Thymus (tissue), 11 donors: ENCODE measurements around the gene ZDHHC14. TPM values are rescaled to one million over a fixed set of nuclear protein-coding genes. Genes with fewer than 3 reads are reported as not detected.
"Not testable (repeated sequence)": the region's sequence is repeated elsewhere in the genome, so short reads cannot be mapped to it uniquely, and the experiment has no call there.

Source experiments
- DNase-seq, 9 donors: peaks; one replicate each; pipeline ENCODE4 v3.0.0-alpha.2; 2013; ENCODE audit warnings: low spot score in 9 of 9, low read depth in 6 of 9, missing footprints in 1 of 9
- H3K27ac ChIP-seq, 2 donors: one replicate each; pipeline ENCODE4 v1.5.1; 2013; ENCODE audit warnings: control low read depth in 1 of 2, low read depth in 1 of 2, low read length in 1 of 2, mild to moderate bottlenecking in 1 of 2, moderate library complexity in 1 of 2
- H3K27me3 ChIP-seq, 2 donors: one replicate each; pipeline ENCODE4 v1.5.1; 2013; ENCODE audit warnings: low read length in 1 of 2; ENCODE audit not compliant: control insufficient read depth in 2 of 2, insufficient read depth in 1 of 2
- H3K36me3 ChIP-seq, 2 donors: one replicate each; pipeline ENCODE4 v1.5.1; 2013; ENCODE audit warnings: low read length in 1 of 2, mild to moderate bottlenecking in 1 of 2, moderate library complexity in 1 of 2; ENCODE audit not compliant: control insufficient read depth in 2 of 2, insufficient read depth in 2 of 2
- H3K4me1 ChIP-seq, 2 donors: one replicate each; pipeline ENCODE4 v1.5.1; 2013; ENCODE audit warnings: low read length in 2 of 2; ENCODE audit not compliant: control insufficient read depth in 2 of 2, insufficient read depth in 2 of 2
- H3K4me3 ChIP-seq, 2 donors: one replicate each; pipeline ENCODE4 v1.5.1; 2013; ENCODE audit warnings: low read length in 2 of 2, control low read depth in 1 of 2, mild to moderate bottlenecking in 1 of 2
- H3K9me3 ChIP-seq, 2 donors: one replicate each; pipeline ENCODE4 v1.5.1; 2013; ENCODE audit warnings: low read length in 1 of 2, mild to moderate bottlenecking in 1 of 2; ENCODE audit not compliant: control insufficient read depth in 2 of 2, insufficient read depth in 1 of 2
- whole genome bisulfite sequencing: extraction: QIAGEN DNeasy Blood & Tissue Kit; methylation state at CpG from one replicate; pipeline ENCODE4 v1.1.7; 2013; 5-methylcytosine and 5-hydroxymethylcytosine counted together
- polyA plus RNA-seq: library from polyadenylated mRNA; stranded (reverse); fragments of 200-250 nt; gene quantifications from one replicate; pipeline ENCODE4 v1.2.3, GENCODE V29; 2013
- total RNA-seq: library from RNA; stranded (reverse); fragments of 120-200 nt; gene quantifications from one replicate; pipeline ENCODE4 v1.2.4, GENCODE V29; 2013
- donor health status: healthy.

Gene ZDHHC14
- total and polyA plus RNA-seq, 2 donors, result 3.4 to 7.5 TPM

DNA sequence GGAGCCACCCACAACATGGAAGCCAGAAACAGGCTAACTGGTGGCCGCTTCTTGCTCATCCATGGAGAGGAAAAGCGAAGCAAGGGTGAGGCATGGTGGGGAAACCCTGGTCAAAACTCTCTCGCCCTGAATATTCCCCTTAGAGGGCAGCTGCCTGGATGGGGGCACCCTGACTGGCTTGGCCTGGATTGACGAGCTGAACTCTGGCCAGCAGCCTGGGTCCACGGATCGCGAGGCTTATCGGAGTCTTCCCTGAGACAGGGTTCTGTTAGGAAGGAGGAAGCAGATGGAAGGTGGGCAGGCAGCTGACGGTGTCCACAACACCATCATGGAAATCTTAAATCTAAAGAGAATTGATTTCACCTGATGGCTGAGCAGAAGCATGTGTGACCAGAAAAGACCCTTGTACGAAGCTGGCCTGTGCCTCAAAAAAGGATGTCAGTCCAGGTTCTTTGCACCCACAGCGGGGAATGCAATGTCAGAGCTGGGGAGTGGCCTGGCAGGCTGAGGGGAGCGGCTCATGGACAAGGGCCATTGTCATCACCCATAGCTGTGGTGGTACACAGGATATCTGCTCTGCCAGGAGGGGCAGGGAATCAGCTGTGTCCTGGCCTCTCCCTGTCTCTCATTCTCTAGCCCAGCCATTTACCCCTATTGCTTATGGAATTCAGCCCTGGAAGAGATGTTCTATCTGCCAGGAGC lies 332.6 kb downstream of the ZDHHC14 start:
- H3K36me3 ChIP-seq, result no peaks in the 10 kb centered on the region
- peaks cover 0 to 3% of the 10 kb centered on the region in 2 donors for H3K4me1 ChIP-seq
- no peak for DNase-seq
- no peak overlapping the region for H3K4me3 ChIP-seq
- no peak overlapping the region for H3K27ac ChIP-seq
- H3K27me3 ChIP-seq, result peaks cover 3% of the 10 kb centered on the region in 2 donors
- 97% methylated on average over 12 of the region's 12 CpGs for WGBS
- no peaks in the 10 kb centered on the region for H3K9me3 ChIP-seq

DNA sequence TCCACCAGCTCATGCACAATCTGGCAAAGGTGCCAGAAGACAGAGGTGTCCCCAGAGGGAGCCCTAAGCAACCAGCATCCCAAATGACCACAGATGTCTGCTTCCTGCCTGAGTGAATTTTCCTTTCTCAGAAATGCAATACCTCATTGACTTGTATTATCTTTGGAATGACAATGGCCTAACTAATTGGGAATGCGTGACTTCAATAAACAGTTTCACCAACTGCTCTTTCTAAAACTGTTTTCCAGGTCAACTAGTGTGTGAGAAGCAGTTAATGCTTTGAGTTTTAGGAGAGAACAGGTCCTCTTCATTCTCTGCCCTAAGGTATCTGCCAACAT lies 333.1 kb downstream of the ZDHHC14 start:
- no peaks in the 10 kb centered on the region for H3K36me3 ChIP-seq
- 96% methylated on average over 1 of the region's 1 CpG for WGBS
- no peak for DNase-seq
- no peak overlapping the region for H3K27ac ChIP-seq
- peaks cover 3 to 5% of the 10 kb centered on the region in 2 donors for H3K27me3 ChIP-seq
- H3K4me3 ChIP-seq, result no peak overlapping the region
- no peaks in the 10 kb centered on the region for H3K9me3 ChIP-seq
- H3K4me1 ChIP-seq, result peaks cover 0 to 6% of the 10 kb centered on the region in 2 donors

DNA sequence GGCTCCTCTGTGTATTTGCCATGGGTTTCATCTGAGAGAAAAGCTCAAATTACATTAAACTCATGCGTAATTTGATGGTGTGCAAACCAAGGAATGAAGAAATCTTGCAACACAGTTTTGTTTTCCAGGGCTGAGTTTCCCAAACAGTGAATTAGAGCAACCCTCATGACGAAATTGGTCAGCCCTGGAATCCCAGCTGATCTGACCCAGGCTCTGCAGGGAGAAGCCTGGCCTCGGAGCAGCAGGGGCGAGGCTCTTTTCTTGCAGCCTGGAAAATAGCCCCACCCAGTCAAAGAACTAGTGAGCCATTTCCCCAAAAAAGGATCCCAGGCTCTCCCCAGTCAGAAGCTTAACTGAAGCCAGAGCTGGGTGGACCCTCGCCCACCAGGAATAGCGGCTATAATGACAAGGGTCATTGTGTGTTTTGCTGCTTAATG lies 334.8 kb downstream of the ZDHHC14 start:
- H3K4me1 ChIP-seq, result peaks cover 0 to 6% of the 10 kb centered on the region in 2 donors
- no peaks in the 10 kb centered on the region for H3K9me3 ChIP-seq
- H3K36me3 ChIP-seq, result no peaks in the 10 kb centered on the region
- peak overlapping the region in 1 of 2 donors; percentile 62 for H3K27ac ChIP-seq
- WGBS, result 91% methylated on average over 6 of the region's 6 CpGs
- DNase-seq, result no peak
- peaks cover 3 to 5% of the 10 kb centered on the region in 2 donors for H3K27me3 ChIP-seq
- no peak overlapping the region for H3K4me3 ChIP-seq

DNA sequence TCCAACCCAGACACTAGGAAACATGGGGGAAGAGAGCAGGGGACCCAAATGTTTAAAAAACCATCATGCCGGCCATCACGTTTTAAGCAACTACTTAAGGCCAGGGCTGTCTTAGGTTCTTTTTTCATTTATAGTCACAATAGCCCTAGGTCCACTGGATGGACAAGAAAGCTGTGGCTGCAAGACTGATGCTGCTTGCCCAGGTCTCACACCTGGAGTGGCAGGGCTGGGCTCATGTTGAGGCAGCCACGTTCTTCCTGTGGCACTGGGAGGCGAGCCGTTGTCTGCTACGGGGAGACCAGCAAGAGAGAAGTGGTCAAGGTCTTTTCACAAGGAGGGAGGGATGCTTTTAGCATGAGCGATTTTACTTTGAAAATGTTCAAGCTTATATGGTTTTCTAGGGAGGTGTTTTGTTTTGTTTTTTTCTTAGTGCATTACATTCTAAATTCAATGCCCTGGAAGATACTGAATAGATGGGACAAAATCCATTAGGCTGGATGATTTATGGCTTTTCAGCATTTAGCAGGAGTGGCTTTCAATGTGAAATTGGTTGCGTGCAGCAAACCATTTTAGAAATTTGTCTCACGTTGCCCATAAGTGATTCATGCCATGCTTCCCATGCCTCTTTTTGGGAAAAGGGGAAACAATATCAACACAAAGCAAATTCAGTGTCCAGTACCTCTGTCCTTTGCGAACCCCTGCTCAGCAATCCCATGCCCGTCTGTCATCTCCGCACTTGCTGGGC lies 335.4 kb downstream of the ZDHHC14 start:
- Histone ChIP-seq H3K36me3 (no peaks in the 10 kb centered on the region), H3K4me3 (no peak overlapping the region), H3K4me1 (peaks cover 0 to 6% of the 10 kb centered on the region in 2 donors), H3K27ac (no peak overlapping the region), H3K9me3 (peaks cover 0 to under 1% of the 10 kb centered on the region in 2 donors), H3K27me3 (peaks cover 3 to 5% of the 10 kb centered on the region in 2 donors)
- 89% methylated on average over 12 of the region's 12 CpGs for WGBS
- no peak for DNase-seq

DNA sequence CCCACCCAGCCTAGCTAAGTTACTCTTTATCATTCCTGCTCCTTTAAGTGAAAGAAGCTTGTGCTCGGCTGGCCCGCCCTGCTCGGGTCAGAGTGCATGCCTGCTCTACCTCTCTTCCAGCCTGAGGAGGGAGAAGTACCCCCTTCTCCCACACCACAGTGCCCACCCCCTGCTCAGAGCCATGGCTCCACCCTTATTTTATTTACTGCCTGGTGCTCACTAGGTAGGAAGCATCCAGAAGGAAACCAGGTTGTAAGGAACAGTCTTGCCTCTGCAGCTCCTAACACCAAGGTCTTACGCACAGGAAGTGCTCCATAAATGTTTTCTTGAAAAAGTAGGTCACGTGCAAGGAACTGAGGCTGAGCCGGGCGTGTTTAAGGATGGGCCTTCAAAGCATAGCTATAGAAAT lies 336.4 kb downstream of the ZDHHC14 start:
- DNase-seq, result no peak
- peaks cover 3 to 7% of the 10 kb centered on the region in 2 donors for H3K27me3 ChIP-seq
- no peaks in the 10 kb centered on the region for H3K36me3 ChIP-seq
- no peak overlapping the region for H3K4me3 ChIP-seq
- peaks cover 0 to 6% of the 10 kb centered on the region in 2 donors for H3K4me1 ChIP-seq
- 92% methylated on average over 7 of the region's 7 CpGs for WGBS
- H3K27ac ChIP-seq, result no peak overlapping the region
- peaks cover 0 to 3% of the 10 kb centered on the region in 2 donors for H3K9me3 ChIP-seq

DNA sequence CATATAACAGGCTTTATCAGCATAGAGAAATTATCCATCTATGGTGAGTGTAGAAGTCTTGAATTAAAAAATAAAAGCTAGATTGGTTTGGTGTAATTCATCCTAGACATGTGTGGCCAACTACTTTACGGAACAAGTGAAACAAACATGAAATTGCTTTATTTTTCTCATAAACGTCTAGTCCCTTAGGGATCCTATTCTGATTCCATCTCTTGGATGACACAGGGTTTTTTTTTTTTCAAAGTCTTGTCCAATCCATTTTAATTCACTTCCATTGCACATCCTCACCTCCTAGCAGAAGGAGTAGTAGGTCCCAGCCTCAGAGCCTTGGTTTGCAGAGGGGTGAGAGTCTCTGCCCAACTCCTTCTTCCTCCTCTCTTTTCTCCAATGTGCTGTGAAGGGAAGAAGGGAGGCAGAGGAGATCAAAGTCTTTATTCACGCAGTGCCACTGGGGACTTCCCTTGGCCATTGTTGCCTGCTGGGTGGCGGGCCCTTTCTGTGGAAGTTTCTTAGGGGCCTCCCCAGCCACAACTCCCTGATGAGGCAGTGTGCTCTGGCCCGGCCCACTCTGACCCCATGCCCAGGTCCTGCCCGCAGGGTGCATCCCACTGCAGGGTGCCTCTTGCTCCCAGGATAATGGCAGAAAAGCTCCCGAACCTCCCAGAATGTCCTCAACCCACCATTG lies 337.7 kb downstream of the ZDHHC14 start:
- Histone ChIP-seq H3K36me3 (no peaks in the 10 kb centered on the region), H3K27me3 (peaks cover 3 to 7% of the 10 kb centered on the region in 2 donors), H3K4me3 (no peak overlapping the region), H3K4me1 (peaks cover 0 to 6% of the 10 kb centered on the region in 2 donors), H3K9me3 (peaks cover 0 to 3% of the 10 kb centered on the region in 2 donors), H3K27ac (peak overlapping the region in 1 of 2 donors; percentile 26)
- 95% methylated on average over 7 of the region's 7 CpGs for WGBS
- DNase-seq, result no peak

DNA sequence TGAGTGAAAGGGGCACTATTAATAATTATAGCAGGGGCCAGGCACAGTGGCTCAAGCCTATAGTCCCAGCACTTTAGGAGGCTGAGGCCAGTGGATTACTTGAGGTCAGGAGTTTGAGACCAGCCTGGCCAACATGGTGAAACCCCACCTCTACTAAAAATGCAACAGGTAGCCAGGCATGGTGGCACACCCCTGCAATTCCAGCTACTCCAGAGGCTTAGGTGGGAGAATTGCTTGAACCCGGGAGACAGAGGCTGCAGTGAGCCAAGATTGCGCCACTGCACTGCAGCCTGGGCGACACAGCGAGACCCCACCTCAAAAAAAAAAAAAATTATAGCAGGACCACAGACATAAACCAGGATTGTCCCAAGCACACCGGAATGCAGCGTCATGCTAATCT lies 340.0 kb downstream of the ZDHHC14 start:
- H3K27ac ChIP-seq, DNase-seq, H3K4me3 ChIP-seq, H3K36me3 ChIP-seq, H3K4me1 ChIP-seq, H3K27me3 ChIP-seq: not testable (repeated sequence)
- WGBS, result 98% methylated on average over 6 of the region's 6 CpGs
- H3K9me3 ChIP-seq, result peaks cover 0 to 16% of the 10 kb centered on the region in 2 donors

DNA sequence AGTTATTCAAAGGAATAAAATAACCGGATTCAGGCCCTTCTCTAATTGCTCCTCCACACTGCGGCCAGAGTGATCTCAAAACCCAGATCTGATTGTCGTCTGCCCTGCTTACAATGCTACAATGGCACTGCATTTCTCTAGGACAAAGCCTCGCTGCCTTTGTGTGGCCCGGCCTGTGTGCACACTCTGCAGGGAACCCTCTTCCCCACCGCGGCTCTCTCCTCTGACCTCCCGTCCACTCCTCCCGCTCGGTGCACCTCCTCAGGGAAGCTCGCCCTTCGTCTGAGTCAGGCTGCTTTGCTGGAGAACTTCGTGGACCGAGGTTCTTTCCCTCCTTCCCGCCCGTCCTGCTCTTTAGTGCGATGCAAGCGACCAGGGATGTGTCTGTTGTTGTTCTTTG lies 340.4 kb downstream of the ZDHHC14 start:
- WGBS, result 96% methylated on average over 18 of the region's 18 CpGs
- no peaks in the 10 kb centered on the region for H3K36me3 ChIP-seq
- H3K4me3 ChIP-seq, result no peak overlapping the region
- DNase-seq, result no peak
- H3K4me1 ChIP-seq, result peaks cover 0 to 6% of the 10 kb centered on the region in 2 donors
- peaks cover 0 to 6% of the 10 kb centered on the region in 2 donors for H3K27me3 ChIP-seq
- no peak overlapping the region for H3K27ac ChIP-seq
- H3K9me3 ChIP-seq, result peaks cover 0 to 16% of the 10 kb centered on the region in 2 donors

DNA sequence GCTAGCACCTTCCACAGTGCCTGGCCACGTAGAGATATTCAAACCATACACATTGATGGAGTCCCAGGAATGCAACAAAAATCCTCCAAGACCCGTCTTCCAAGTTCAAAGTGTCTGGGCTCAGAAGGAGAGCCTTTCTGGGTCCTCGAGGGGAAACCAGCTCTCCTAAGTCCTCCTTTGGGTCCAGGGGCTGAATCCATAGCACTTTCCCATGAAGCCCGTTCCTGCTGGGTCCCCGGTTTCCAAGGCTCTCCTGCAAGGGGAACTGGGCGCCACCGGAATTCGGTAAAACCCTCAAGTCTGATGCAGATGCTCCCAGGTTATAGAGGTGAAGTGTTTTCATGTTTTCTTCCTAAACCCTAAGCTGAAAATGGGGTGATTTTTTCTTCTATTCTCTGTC lies 340.8 kb downstream of the ZDHHC14 start:
- H3K4me1 ChIP-seq, result peaks cover 0 to 6% of the 10 kb centered on the region in 2 donors
- no peak for DNase-seq
- peaks cover 0 to 6% of the 10 kb centered on the region in 2 donors for H3K27me3 ChIP-seq
- no peak overlapping the region for H3K4me3 ChIP-seq
- WGBS, result 93% methylated on average over 8 of the region's 8 CpGs
- no peaks in the 10 kb centered on the region for H3K36me3 ChIP-seq
- no peak overlapping the region for H3K27ac ChIP-seq
- H3K9me3 ChIP-seq, result peaks cover 0 to 16% of the 10 kb centered on the region in 2 donors
